ENCODE data around the gene FRMD5. TPM values are rescaled to one million over a fixed set of nuclear protein-coding genes. Genes with fewer than 3 reads are reported as not detected.

Gene FRMD5
- total RNA-seq, 1 experiment from 2014 or later = 3.9 TPM

GRCh38 chr15:43880406-43881194 lies 314.5 kb downstream of the FRMD5 start:
- Histone ChIP-seq H3K4me2 (ENCODE audit: insufficient read depth, insufficient read length, low read length) (no peak overlapping the region), H3K79me2 (ENCODE audit: insufficient read depth, low read length) (no peaks in the 10 kb centered on the region), H2BK15ac (ENCODE audit: low read depth, low read length) (no peak overlapping the region), H4K5ac (ENCODE audit: insufficient read length, low read depth, low read length) (no peak overlapping the region), H3K23me2 (ENCODE audit: insufficient read length, low read depth, low read length, poor library complexity, severe bottlenecking) (no peaks in the 10 kb centered on the region), H3K9me3 (ENCODE audit: control insufficient read depth, low read depth, low read length) (no peaks in the 10 kb centered on the region), H3K56ac (ENCODE audit: insufficient read length, low read depth, low read length) (no peak overlapping the region), H3T11ph (ENCODE audit: low read length) (no peak overlapping the region), H3K27me3 (ENCODE audit: insufficient read depth, low read length) (no peaks in the 10 kb centered on the region), H3K9ac (ENCODE audit: extremely low read depth, insufficient read length, low read length) (no peak overlapping the region), H3K4ac (ENCODE audit: low read depth, low read length) (no peak overlapping the region), H3K23ac (ENCODE audit: insufficient read length, low read depth, low read length) (no peak overlapping the region), H2AFZ (ENCODE audit: low read length) (no peak overlapping the region), H2BK120ac (ENCODE audit: low read depth, low read length, poor library complexity, severe bottlenecking) (no peak overlapping the region), H3K27ac (ENCODE audit: insufficient read length, low read depth, low read length) (no peak overlapping the region), H3K4me1 (ENCODE audit: insufficient read depth, low read length) (peaks cover 6% of the 10 kb centered on the region; the same call in 1 of the 2 replicates), H2BK12ac (ENCODE audit: insufficient read length, low read depth, low read length) (no peak overlapping the region), H4K20me1 (ENCODE audit: control insufficient read depth, insufficient read depth, insufficient read length) (no peaks in the 10 kb centered on the region), H3K14ac (ENCODE audit: insufficient read depth, low read length) (no peak overlapping the region), H2BK20ac (ENCODE audit: low read depth, low read length, poor library complexity, severe bottlenecking) (no peak overlapping the region), H4K91ac (ENCODE audit: insufficient read length, low read depth, low read length) (no peak overlapping the region), H3K18ac (ENCODE audit: insufficient read length, low read depth, low read length) (no peak overlapping the region), H2AK5ac (ENCODE audit: insufficient read length, low read length) (no peak overlapping the region), H3K79me1 (ENCODE audit: insufficient read depth, low read depth, low read length, poor library complexity, severe bottlenecking) (no peaks in the 10 kb centered on the region), H2BK5ac (ENCODE audit: insufficient read length, low read length) (no peak overlapping the region), H4K8ac (replicated peaks; ENCODE audit: insufficient read length, low read depth, low read length) (no peak overlapping the region)
- Mint-ChIP-seq H3K4me1 (peaks cover 17 to 20% of the 10 kb centered on the region in 2 experiments), H3K9me3 (no peaks in the 10 kb centered on the region), H3K4me3 (no peak overlapping the region), H3K36me3 (ENCODE audit: insufficient read depth in 1 of 3, low read depth in 3 of 3) (peaks cover 11 to 40% (median 11%) of the 10 kb centered on the region in 3 experiments), H3K27me3 (ENCODE audit: low read depth) (no peaks in the 10 kb centered on the region), H3K27ac (peak overlapping the region in 2 of 3 experiments; percentile 77 to 83; a peak in 4 of 7 replicates)
- no peak for TF ChIP-seq CTCF (conservative IDR thresholded peaks at IDR 0.05)
- WGBS (ENCODE audit: extremely low coverage, insufficient read length, low lambda C conversion rate) = no CpG with 5 or more reads among the region's 5 CpGs
- DNase-seq = no peak
